Peyer's patch (tissue), 4 donors: ENCODE results near the gene ERH. TPM values are rescaled to one million over a fixed set of nuclear protein-coding genes. Genes with fewer than 3 reads are reported as not detected.

Experiments used
- DNase-seq, 3 donors: peaks; one replicate each; pipeline ENCODE4 v3.0.0-alpha.2; 2017 to 2019
- H3K27ac ChIP-seq, 4 donors: fragments of 200-600 bp; sonication (generic); one replicate each; pipeline ENCODE4 v1.5.1; 2016 to 2019
- H3K27me3 ChIP-seq, 2 donors: fragments of 200-600 bp; sonication (generic); one replicate each; pipeline ENCODE4 v1.5.1; 2019
- H3K36me3 ChIP-seq, 3 donors: fragments of 200-600 bp; sonication (generic); one replicate each; pipeline ENCODE4 v1.5.1; 2016 to 2019
- H3K4me1 ChIP-seq, 4 donors: fragments of 200-600 bp; sonication (generic); one replicate each; pipeline ENCODE4 v1.5.1; 2016 to 2019
- H3K4me3 ChIP-seq, 4 donors: fragments of 200-600 bp; sonication (generic); 1 replicate in 3 of 4; 2 replicates in 1 of 4; pipeline ENCODE4 v1.5.1; 2016 to 2019; ENCODE audit warnings: mild to moderate bottlenecking in 1 of 4
- H3K9me3 ChIP-seq, 4 donors: fragments of 200-600 bp; sonication (generic); one replicate each; pipeline ENCODE4 v1.5.1; 2016 to 2019; ENCODE audit warnings: mild to moderate bottlenecking in 1 of 4
- CTCF ChIP-seq, 6 experiments: fragments of 450-650 bp in 4 of 6; fragments of 200-600 bp in 2 of 6; sonication (generic) in 1 of 6; IDR thresholded peaks; one replicate each; pipeline ENCODE4 v1.5.1; 2017 to 2019; ENCODE audit warnings: antibody characterized with exemption in 6 of 6, mild to moderate bottlenecking in 3 of 6, moderate library complexity in 1 of 6
- POLR2A ChIP-seq, 2 donors: fragments of 450-650 bp; IDR thresholded peaks; one replicate each; pipeline ENCODE4 v1.5.1; 2017; ENCODE audit warnings: antibody characterized with exemption in 2 of 2, mild to moderate bottlenecking in 2 of 2, moderate library complexity in 2 of 2
- total RNA-seq, 4 donors: library from RNA; depleted of rRNA; stranded (reverse); fragments of >200 nt; gene quantifications; one replicate each; pipeline ENCODE4 v1.1.0, GENCODE V29; 2016

The ERH gene
- total RNA-seq, 4 donors from 2014 or later: 35.2 to 99.9 (median 50.4) TPM

GRCh38 chr14:69334576-69334975 lies 63.5 kb downstream of the ERH start:
- no peak for DNase-seq
- Histone ChIP-seq H3K27me3 (no peaks in the 10 kb centered on the region), H3K27ac (no peak overlapping the region), H3K36me3 (no peaks in the 10 kb centered on the region), H3K4me3 (no peak overlapping the region), H3K4me1 (no peaks in the 10 kb centered on the region), H3K9me3 (no peaks in the 10 kb centered on the region)
- TF ChIP-seq POLR2A (IDR thresholded peaks at IDR 0.05) (no peak), CTCF (IDR thresholded peaks at IDR 0.05) (no peak)

- no peak overlapping the region for H3K4me3 ChIP-seq
- H3K27me3 ChIP-seq: no peaks in the 10 kb centered on the region
- no peak overlapping the region for H3K27ac ChIP-seq
- H3K4me1 ChIP-seq: no peaks in the 10 kb centered on the region
- no peaks in the 10 kb centered on the region for H3K36me3 ChIP-seq
- TF ChIP-seq CTCF (IDR thresholded peaks at IDR 0.05) (no peak), POLR2A (IDR thresholded peaks at IDR 0.05) (no peak)
- no peak for DNase-seq
- H3K9me3 ChIP-seq: no peaks in the 10 kb centered on the region
Measured at GRCh38 chr14:69333791-69334337, 64.2 kb downstream of the ERH start.

GRCh38 chr14:69332782-69333395 lies 65.2 kb downstream of the ERH start:
- Histone ChIP-seq H3K4me1 (no peaks in the 10 kb centered on the region), H3K9me3 (no peaks in the 10 kb centered on the region), H3K4me3 (no peak overlapping the region), H3K27me3 (no peaks in the 10 kb centered on the region), H3K27ac (no peak overlapping the region), H3K36me3 (no peaks in the 10 kb centered on the region)
- TF ChIP-seq POLR2A (IDR thresholded peaks at IDR 0.05) (no peak), CTCF (IDR thresholded peaks at IDR 0.05) (no peak)
- peak in 1 of 3 donors; percentile 30 for DNase-seq

GRCh38 chr14:69331206-69331605 lies 66.9 kb downstream of the ERH start:
- Histone ChIP-seq H3K4me1 (no peaks in the 10 kb centered on the region), H3K9me3 (no peaks in the 10 kb centered on the region), H3K27me3 (no peaks in the 10 kb centered on the region), H3K4me3 (no peak overlapping the region), H3K27ac (no peak overlapping the region), H3K36me3 (no peaks in the 10 kb centered on the region)
- DNase-seq: peak in 1 of 3 donors; percentile 15
- TF ChIP-seq POLR2A (IDR thresholded peaks at IDR 0.05): no peak

Other genes with a start within 250 kb of the ERH start
- gene DCAF5, start 245.2 kb downstream of the ERH start, total RNA-seq: 10 to 100 TPM; 38.7 to 57.8 (median 48.9) TPM
- gene EXD2, start 206.8 kb downstream of the ERH start, total RNA-seq: 10 to 100 TPM; 12.1 to 19.2 (median 15.2) TPM
- gene GALNT16, start 138.1 kb downstream of the ERH start, total RNA-seq: 10 to 100 TPM in 2 of 4 donors, 1 to 10 TPM in 2; 4.4 to 47.9 (median 11.6) TPM
- 100 to 1,000 TPM in 1 of 4 donors, 10 to 100 TPM in 3; 30.5 to 113 (median 77.9) TPM for gene SLC39A9, start 393 bp upstream of the ERH start, total RNA-seq
- gene PLEKHD1, start 86.4 kb upstream of the ERH start, total RNA-seq: not detected
- gene CCDC177, start 176.6 kb upstream of the ERH start, total RNA-seq: not detected
- 100 to 1,000 TPM in 3 of 4 donors, 10 to 100 TPM in 1; 33.8 to 125 (median 113) TPM for gene SUSD6, start 213.3 kb upstream of the ERH start, total RNA-seq